MM.1S (cell line): ENCODE measurements around the gene ANK2.

Experiments
- EZH2 ChIP-seq: fragments of 300-600 bp; sonication (generic); optimal IDR thresholded peaks from 2 replicates; pipeline ENCODE3; 2017; ENCODE audit warnings: low read depth, mild to moderate bottlenecking, antibody characterized with exemption, low read length, mixed read lengths
- EZH2phosphoT487 ChIP-seq: fragments of 300-600 bp; sonication (generic); IDR thresholded peaks from 2 replicates; pipeline ENCODE4 v1.6.1; 2018; ENCODE audit warnings: antibody characterized with exemption, low read length
- TF ChIP-seq, protein P1 (sequence below): fragments of 300-600 bp; sonication (generic); IDR thresholded peaks from 2 replicates; pipeline ENCODE4 v1.5.1; 2016; ENCODE audit warnings: antibody characterized with exemption, low read length, mixed read lengths

DNA sequence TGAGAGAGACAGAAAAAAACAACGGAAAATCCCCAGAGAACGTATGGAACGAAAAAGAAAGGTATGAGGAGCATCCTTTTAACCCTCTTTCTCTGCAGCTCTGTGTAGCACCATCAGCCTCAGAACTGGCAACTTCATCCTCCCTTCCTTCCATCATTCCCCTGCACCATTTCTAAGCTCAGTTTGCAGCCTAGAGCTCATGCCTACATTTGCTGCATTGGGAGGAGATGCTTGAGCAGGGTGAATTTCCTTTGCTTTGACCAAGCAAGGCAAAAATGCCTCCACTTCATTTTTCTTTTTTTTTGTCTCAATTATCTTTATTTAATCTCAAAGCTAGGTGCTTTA is 67.9 kb downstream of the ANK2 start:
- TF ChIP-seq, protein P1, sequence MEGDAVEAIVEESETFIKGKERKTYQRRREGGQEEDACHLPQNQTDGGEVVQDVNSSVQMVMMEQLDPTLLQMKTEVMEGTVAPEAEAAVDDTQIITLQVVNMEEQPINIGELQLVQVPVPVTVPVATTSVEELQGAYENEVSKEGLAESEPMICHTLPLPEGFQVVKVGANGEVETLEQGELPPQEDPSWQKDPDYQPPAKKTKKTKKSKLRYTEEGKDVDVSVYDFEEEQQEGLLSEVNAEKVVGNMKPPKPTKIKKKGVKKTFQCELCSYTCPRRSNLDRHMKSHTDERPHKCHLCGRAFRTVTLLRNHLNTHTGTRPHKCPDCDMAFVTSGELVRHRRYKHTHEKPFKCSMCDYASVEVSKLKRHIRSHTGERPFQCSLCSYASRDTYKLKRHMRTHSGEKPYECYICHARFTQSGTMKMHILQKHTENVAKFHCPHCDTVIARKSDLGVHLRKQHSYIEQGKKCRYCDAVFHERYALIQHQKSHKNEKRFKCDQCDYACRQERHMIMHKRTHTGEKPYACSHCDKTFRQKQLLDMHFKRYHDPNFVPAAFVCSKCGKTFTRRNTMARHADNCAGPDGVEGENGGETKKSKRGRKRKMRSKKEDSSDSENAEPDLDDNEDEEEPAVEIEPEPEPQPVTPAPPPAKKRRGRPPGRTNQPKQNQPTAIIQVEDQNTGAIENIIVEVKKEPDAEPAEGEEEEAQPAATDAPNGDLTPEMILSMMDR: no peak
- no peak for TF ChIP-seq EZH2
- TF ChIP-seq EZH2phosphoT487: no peak
